ENCODE data around the gene EFNA3.

EFNA3 gene

GRCh38 chr1:155086128-155086741 lies 7.6 kb downstream of the EFNA3 start:
- Histone ChIP-seq H3K36me3 (ENCODE audit: insufficient read depth, low read length) (no peaks in the 10 kb centered on the region), H3K27ac (ENCODE audit: low read depth, low read length) (no peak overlapping the region), H3K4me1 (ENCODE audit: control insufficient read depth, insufficient read depth, low read length, unreplicated experiment) (peaks cover 17% of the 10 kb centered on the region), H3K79me2 (ENCODE audit: control insufficient read depth, insufficient read depth, low read length, unreplicated experiment) (no peaks in the 10 kb centered on the region), H3K4me3 (ENCODE audit: low read depth, low read length) (peak overlapping the region; percentile 88; the same call in 1 of the 2 replicates), H2AFZ (ENCODE audit: low read length, unreplicated experiment) (no peak overlapping the region), H3K27me3 (ENCODE audit: insufficient read depth, low read length) (peaks cover 26% of the 10 kb centered on the region)

DNA sequence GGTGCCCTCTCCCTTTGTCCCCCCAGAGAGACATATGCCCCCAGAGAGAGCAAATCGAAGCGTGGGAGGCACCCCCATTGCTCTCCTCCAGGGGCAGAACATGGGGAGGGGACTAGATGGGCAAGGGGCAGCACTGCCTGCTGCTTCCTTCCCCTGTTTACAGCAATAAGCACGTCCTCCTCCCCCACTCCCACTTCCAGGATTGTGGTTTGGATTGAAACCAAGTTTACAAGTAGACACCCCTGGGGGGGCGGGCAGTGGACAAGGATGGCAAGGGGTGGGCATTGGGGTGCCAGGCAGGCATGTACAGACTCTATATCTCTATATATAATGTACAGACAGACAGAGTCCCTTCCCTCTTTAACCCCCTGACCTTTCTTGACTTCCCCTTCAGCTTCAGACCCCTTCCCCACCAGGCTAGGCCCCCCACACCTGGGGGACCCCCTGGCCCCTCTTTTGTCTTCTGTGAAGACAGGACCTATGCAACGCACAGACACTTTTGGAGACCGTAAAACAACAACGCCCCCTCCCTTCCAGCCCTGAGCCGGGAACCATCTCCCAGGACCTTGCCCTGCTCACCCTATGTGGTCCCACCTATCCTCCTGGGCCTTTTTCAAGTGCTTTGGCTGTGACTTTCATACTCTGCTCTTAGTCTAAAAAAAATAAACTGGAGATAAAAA lies 8.4 kb downstream of the EFNA3 start:
- Histone ChIP-seq H3K4me1 (ENCODE audit: control insufficient read depth, insufficient read depth, low read length, unreplicated experiment) (peaks cover 17% of the 10 kb centered on the region), H3K27ac (ENCODE audit: low read depth, low read length) (no peak overlapping the region), H3K27me3 (ENCODE audit: insufficient read depth, low read length) (peaks cover 19% of the 10 kb centered on the region)

GRCh38 chr1:155091071-155092051 lies 12.7 kb downstream of the EFNA3 start:
- Histone ChIP-seq H3K27me3 (ENCODE audit: insufficient read depth, low read length) (peaks cover 11% of the 10 kb centered on the region; the same call in 1 of the 2 replicates), H3K79me2 (ENCODE audit: control insufficient read depth, insufficient read depth, low read length, unreplicated experiment) (no peaks in the 10 kb centered on the region), H2AFZ (ENCODE audit: low read length, unreplicated experiment) (no peak overlapping the region), H3K27ac (ENCODE audit: low read depth, low read length) (no peak overlapping the region), H3K36me3 (ENCODE audit: insufficient read depth, low read length) (no peaks in the 10 kb centered on the region), H3K4me3 (ENCODE audit: low read depth, low read length) (no peak overlapping the region), H3K4me1 (ENCODE audit: control insufficient read depth, insufficient read depth, low read length, unreplicated experiment) (peaks cover 5% of the 10 kb centered on the region)

More for the DNA sequence above, 8.4 kb downstream of the EFNA3 start:
- no peak overlapping the region for H2AFZ ChIP-seq (ENCODE audit: low read length, unreplicated experiment)
- no peaks in the 10 kb centered on the region for H3K36me3 ChIP-seq (ENCODE audit: insufficient read depth, low read length)
- H3K79me2 ChIP-seq (ENCODE audit: control insufficient read depth, insufficient read depth, low read length, unreplicated experiment) = no peaks in the 10 kb centered on the region
- no peak overlapping the region for H3K4me3 ChIP-seq (ENCODE audit: low read depth, low read length)

GRCh38 chr1:155092131-155092530 lies 13.5 kb downstream of the EFNA3 start:
- no peaks in the 10 kb centered on the region for H3K79me2 ChIP-seq (ENCODE audit: control insufficient read depth, insufficient read depth, low read length, unreplicated experiment)
- H3K27me3 ChIP-seq (ENCODE audit: insufficient read depth, low read length) = peaks cover 12% of the 10 kb centered on the region; the same call in 1 of the 2 replicates
- no peaks in the 10 kb centered on the region for H3K36me3 ChIP-seq (ENCODE audit: insufficient read depth, low read length)
- no peak overlapping the region for H2AFZ ChIP-seq (ENCODE audit: low read length, unreplicated experiment)
- H3K4me3 ChIP-seq (ENCODE audit: low read depth, low read length) = no peak overlapping the region
- H3K27ac ChIP-seq (ENCODE audit: low read depth, low read length) = no peak overlapping the region
- H3K4me1 ChIP-seq (ENCODE audit: control insufficient read depth, insufficient read depth, low read length, unreplicated experiment) = no peaks in the 10 kb centered on the region

GRCh38 chr1:155092641-155093040 lies 14.0 kb downstream of the EFNA3 start:
- Histone ChIP-seq H3K4me1 (ENCODE audit: control insufficient read depth, insufficient read depth, low read length, unreplicated experiment) (no peaks in the 10 kb centered on the region), H2AFZ (ENCODE audit: low read length, unreplicated experiment) (no peak overlapping the region), H3K27me3 (ENCODE audit: insufficient read depth, low read length) (peaks cover 12% of the 10 kb centered on the region; the same call in 1 of the 2 replicates), H3K4me3 (ENCODE audit: low read depth, low read length) (no peak overlapping the region), H3K79me2 (ENCODE audit: control insufficient read depth, insufficient read depth, low read length, unreplicated experiment) (no peaks in the 10 kb centered on the region), H3K27ac (ENCODE audit: low read depth, low read length) (no peak overlapping the region), H3K36me3 (ENCODE audit: insufficient read depth, low read length) (no peaks in the 10 kb centered on the region)

- Histone ChIP-seq H3K27ac (ENCODE audit: low read depth, low read length) (no peak overlapping the region), H3K4me3 (ENCODE audit: low read depth, low read length) (no peak overlapping the region), H3K4me1 (ENCODE audit: control insufficient read depth, insufficient read depth, low read length, unreplicated experiment) (no peaks in the 10 kb centered on the region), H3K27me3 (ENCODE audit: insufficient read depth, low read length) (peaks cover 12% of the 10 kb centered on the region; the same call in 1 of the 2 replicates), H3K79me2 (ENCODE audit: control insufficient read depth, insufficient read depth, low read length, unreplicated experiment) (no peaks in the 10 kb centered on the region), H3K36me3 (ENCODE audit: insufficient read depth, low read length) (no peaks in the 10 kb centered on the region), H2AFZ (ENCODE audit: low read length, unreplicated experiment) (peak overlapping the region; percentile 47)
Measured at GRCh38 chr1:155093911-155094621, 15.4 kb downstream of the EFNA3 start.

GRCh38 chr1:155094622-155094948 lies 15.9 kb downstream of the EFNA3 start:
- Histone ChIP-seq H3K79me2 (ENCODE audit: control insufficient read depth, insufficient read depth, low read length, unreplicated experiment) (no peaks in the 10 kb centered on the region), H3K36me3 (ENCODE audit: insufficient read depth, low read length) (no peaks in the 10 kb centered on the region), H3K27ac (ENCODE audit: low read depth, low read length) (no peak overlapping the region), H3K27me3 (ENCODE audit: insufficient read depth, low read length) (peaks cover 12% of the 10 kb centered on the region; the same call in 1 of the 2 replicates), H3K4me3 (ENCODE audit: low read depth, low read length) (no peak overlapping the region), H2AFZ (ENCODE audit: low read length, unreplicated experiment) (peak overlapping the region; percentile 47), H3K4me1 (ENCODE audit: control insufficient read depth, insufficient read depth, low read length, unreplicated experiment) (no peaks in the 10 kb centered on the region)

- Histone ChIP-seq H3K79me2 (ENCODE audit: control insufficient read depth, insufficient read depth, low read length, unreplicated experiment) (no peaks in the 10 kb centered on the region), H3K27ac (ENCODE audit: low read depth, low read length) (no peak overlapping the region), H3K36me3 (ENCODE audit: insufficient read depth, low read length) (no peaks in the 10 kb centered on the region), H3K27me3 (ENCODE audit: insufficient read depth, low read length) (peaks cover 12% of the 10 kb centered on the region; the same call in 1 of the 2 replicates), H3K4me1 (ENCODE audit: control insufficient read depth, insufficient read depth, low read length, unreplicated experiment) (peaks cover 5% of the 10 kb centered on the region), H2AFZ (ENCODE audit: low read length, unreplicated experiment) (no peak overlapping the region), H3K4me3 (ENCODE audit: low read depth, low read length) (no peak overlapping the region)
Measured at GRCh38 chr1:155099331-155099730, 20.7 kb downstream of the EFNA3 start.

DNA sequence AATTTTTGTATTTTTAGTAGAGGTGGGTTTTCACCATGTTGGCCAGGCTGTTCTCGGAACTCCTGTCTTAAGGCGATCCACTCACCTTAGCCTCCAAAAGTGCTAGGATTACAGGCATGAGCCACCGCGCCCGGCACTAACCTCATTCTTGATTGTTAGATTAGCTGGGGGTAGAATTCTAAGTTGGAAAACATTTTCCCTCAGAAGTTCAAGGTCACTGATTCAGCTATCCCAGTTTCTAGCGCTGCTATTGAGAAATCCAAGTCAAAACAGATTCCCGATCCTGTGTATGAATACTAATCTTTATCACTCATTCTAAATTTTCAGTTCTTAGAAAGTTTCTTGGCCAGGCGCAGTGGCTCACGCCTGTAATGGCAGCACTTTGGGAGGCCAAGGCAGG lies 24.7 kb downstream of the EFNA3 start:
- Histone ChIP-seq H2AFZ (ENCODE audit: low read length, unreplicated experiment) (no peak overlapping the region), H3K27ac (ENCODE audit: low read depth, low read length) (no peak overlapping the region), H3K27me3 (ENCODE audit: insufficient read depth, low read length) (peaks cover 6% of the 10 kb centered on the region; the same call in 1 of the 2 replicates), H3K4me3 (ENCODE audit: low read depth, low read length) (no peak overlapping the region), H3K4me1 (ENCODE audit: control insufficient read depth, insufficient read depth, low read length, unreplicated experiment) (peaks cover 5% of the 10 kb centered on the region), H3K36me3 (ENCODE audit: insufficient read depth, low read length) (no peaks in the 10 kb centered on the region), H3K79me2 (ENCODE audit: control insufficient read depth, insufficient read depth, low read length, unreplicated experiment) (no peaks in the 10 kb centered on the region)
